Neural progenitor cell (in vitro differentiated cells): ENCODE measurements around the gene KIF26B. TPM values are rescaled to one million over a fixed set of nuclear protein-coding genes. Genes with fewer than 3 reads are reported as not detected.

ENCODE experiments used
- DNase-seq: peaks from one replicate; pipeline ENCODE4 v3.0.0-alpha.2; 2016; ENCODE audit warnings: low spot score
- H2AFZ ChIP-seq: fragments of 200-600 bp; sonication (generic); replicated peaks from 2 replicates; pipeline ENCODE4 v1.6.1; 2016; ENCODE audit warnings: antibody characterized with exemption
- H3F3A ChIP-seq: fragments of 200-600 bp; sonication (generic); 2 replicates; pipeline ENCODE4 v1.6.1; 2016; ENCODE audit warnings: antibody characterized with exemption, low read depth
- H3K27ac ChIP-seq: fragments of 200-600 bp; sonication (generic); 2 replicates; pipeline ENCODE4 v1.5.1; 2016; ENCODE audit warnings: mild to moderate bottlenecking
- H3K27me3 ChIP-seq: fragments of 200-600 bp; sonication (generic); 2 replicates; pipeline ENCODE4 v1.6.1; 2016; ENCODE audit warnings: mild to moderate bottlenecking, moderate library complexity
- H3K36me3 ChIP-seq: fragments of 200-600 bp; sonication (generic); 2 replicates; pipeline ENCODE4 v1.5.1; 2016
- H3K4me1 ChIP-seq: fragments of 200-600 bp; sonication (generic); 2 replicates; pipeline ENCODE4 v1.6.1; 2016; ENCODE audit warnings: mixed run types
- H3K4me2 ChIP-seq: fragments of 200-600 bp; sonication (generic); 2 replicates; pipeline ENCODE4 v1.6.1; 2016
- H3K4me3 ChIP-seq: fragments of 200-600 bp; sonication (generic); 2 replicates; pipeline ENCODE4 v1.5.1; 2016
- H3K79me2 ChIP-seq: fragments of 200-600 bp; sonication (generic); 2 replicates; pipeline ENCODE4 v1.6.1; 2016; ENCODE audit warnings: low read depth
- H3K9ac ChIP-seq: fragments of 200-600 bp; sonication (generic); 2 replicates; pipeline ENCODE4 v1.6.1; 2016
- H3K9me3 ChIP-seq: fragments of 200-600 bp; sonication (generic); 2 replicates; pipeline ENCODE4 v1.5.1; 2016; ENCODE audit warnings: low read depth
- H4K20me1 ChIP-seq: fragments of 200-600 bp; sonication (generic); 2 replicates; pipeline ENCODE4 v1.6.1; 2016; ENCODE audit warnings: low read depth
- H3K27ac Mint-ChIP-seq: 3 replicates; pipeline ENCODE4 v1.8.0; 2021; ENCODE audit warnings: mixed read lengths
- H3K27me3 Mint-ChIP-seq: 2 replicates; pipeline ENCODE4 v1.8.0; 2022; ENCODE audit warnings: low read depth, mild to moderate bottlenecking, inconsistent platforms, moderate library complexity, mixed read lengths; ENCODE audit not compliant: insufficient read depth
- H3K36me3 Mint-ChIP-seq: 3 replicates; pipeline ENCODE4 v1.8.0; 2021; ENCODE audit warnings: mixed read lengths
- H3K4me1 Mint-ChIP-seq: 3 replicates; pipeline ENCODE4 v1.8.0; 2021; ENCODE audit warnings: mixed read lengths
- H3K4me3 Mint-ChIP-seq: 3 replicates; pipeline ENCODE4 v1.8.0; 2021; ENCODE audit warnings: mild to moderate bottlenecking, moderate library complexity, mixed read lengths
- H3K9me3 Mint-ChIP-seq: 3 replicates; pipeline ENCODE4 v1.8.0; 2020; ENCODE audit warnings: mixed read lengths
- EZH2 ChIP-seq: fragments of 200-600 bp; sonication (generic); IDR thresholded peaks from 2 replicates; pipeline ENCODE4 v1.6.1; 2017; ENCODE audit warnings: antibody characterized with exemption, mild to moderate bottlenecking, moderate library complexity
- EZH2phosphoT487 ChIP-seq: fragments of 200-600 bp; sonication (generic); IDR thresholded peaks from 2 replicates; pipeline ENCODE4 v1.6.1; 2017; ENCODE audit warnings: antibody characterized with exemption
- total RNA-seq: library from RNA; depleted of rRNA; stranded (reverse); fragments of >200 nt; gene quantifications from 2 replicates; pipeline ENCODE4 v1.2.3, GENCODE V29; 2015; ENCODE audit warnings: low replicate concordance
- TF ChIP-seq, protein P1 (sequence below): fragments of 200-600 bp; sonication (generic); IDR thresholded peaks from 2 replicates; pipeline ENCODE4 v1.5.1; 2017; ENCODE audit warnings: antibody characterized with exemption, mild to moderate bottlenecking

The KIF26B gene
- total RNA-seq, 1 donor from 2014 or later = 0.47 TPM

DNA sequence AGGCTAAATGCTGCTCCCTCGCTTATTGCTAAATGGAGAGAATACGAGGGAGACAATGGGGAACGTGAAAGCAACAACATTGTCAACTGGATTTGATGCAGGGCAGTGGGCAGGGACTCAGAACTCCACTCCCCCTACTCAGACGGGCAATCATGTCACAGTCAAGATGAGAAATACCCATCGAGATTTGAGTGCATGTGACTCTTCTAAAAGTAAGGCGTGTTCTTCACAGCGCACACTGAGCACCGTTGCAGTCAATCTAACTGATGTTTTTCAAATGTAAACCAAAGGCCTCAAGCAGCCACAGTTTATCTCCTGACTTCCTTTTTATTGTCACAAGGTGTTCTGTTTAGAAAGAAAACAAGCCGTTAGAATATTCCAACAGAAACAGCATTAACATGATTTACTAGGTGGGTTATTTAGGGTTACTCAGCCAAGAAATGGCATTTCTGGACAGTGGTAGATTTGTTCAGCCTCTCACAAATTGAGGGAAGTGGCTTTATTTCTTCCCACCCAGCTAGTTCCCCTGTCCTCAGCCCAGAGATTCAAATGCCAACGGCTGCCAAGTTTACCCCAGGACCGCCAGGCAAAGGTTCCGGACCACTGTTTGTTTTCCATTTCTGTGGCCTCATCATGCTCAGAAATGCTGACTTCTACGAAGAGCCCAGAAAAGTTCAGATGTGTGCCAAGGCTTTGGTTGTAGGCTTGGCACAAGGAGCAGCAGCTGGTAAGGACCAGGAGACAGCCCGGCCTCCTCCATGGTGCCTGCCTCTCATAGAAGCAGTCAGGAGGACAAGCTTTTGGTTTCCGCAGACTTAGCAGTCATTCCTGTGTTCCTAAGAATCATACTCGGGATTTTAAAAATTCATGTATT lies 171.4 kb downstream of the KIF26B start:
- no peak for DNase-seq
- H3K27me3 ChIP-seq = no peaks in the 10 kb centered on the region
- Mint-ChIP-seq H3K4me1 (peaks cover 10% of the 10 kb centered on the region), H3K9me3 (no peaks in the 10 kb centered on the region), H3K27ac (no peak overlapping the region), H3K36me3 (no peaks in the 10 kb centered on the region), H3K4me3 (no peak overlapping the region), H3K27me3 (peaks cover 2% of the 10 kb centered on the region)
- H3K36me3 ChIP-seq = no peaks in the 10 kb centered on the region
- H3K9ac ChIP-seq = no peak overlapping the region
- H3K27ac ChIP-seq = no peak overlapping the region
- H3K79me2 ChIP-seq = no peaks in the 10 kb centered on the region
- H3K4me1 ChIP-seq = no peaks in the 10 kb centered on the region
- H3F3A ChIP-seq = no peaks in the 10 kb centered on the region
- H3K9me3 ChIP-seq = no peaks in the 10 kb centered on the region
- no peak overlapping the region for H2AFZ ChIP-seq
- no peak overlapping the region for H3K4me3 ChIP-seq
- no peak for TF ChIP-seq EZH2
- TF ChIP-seq, protein P1, sequence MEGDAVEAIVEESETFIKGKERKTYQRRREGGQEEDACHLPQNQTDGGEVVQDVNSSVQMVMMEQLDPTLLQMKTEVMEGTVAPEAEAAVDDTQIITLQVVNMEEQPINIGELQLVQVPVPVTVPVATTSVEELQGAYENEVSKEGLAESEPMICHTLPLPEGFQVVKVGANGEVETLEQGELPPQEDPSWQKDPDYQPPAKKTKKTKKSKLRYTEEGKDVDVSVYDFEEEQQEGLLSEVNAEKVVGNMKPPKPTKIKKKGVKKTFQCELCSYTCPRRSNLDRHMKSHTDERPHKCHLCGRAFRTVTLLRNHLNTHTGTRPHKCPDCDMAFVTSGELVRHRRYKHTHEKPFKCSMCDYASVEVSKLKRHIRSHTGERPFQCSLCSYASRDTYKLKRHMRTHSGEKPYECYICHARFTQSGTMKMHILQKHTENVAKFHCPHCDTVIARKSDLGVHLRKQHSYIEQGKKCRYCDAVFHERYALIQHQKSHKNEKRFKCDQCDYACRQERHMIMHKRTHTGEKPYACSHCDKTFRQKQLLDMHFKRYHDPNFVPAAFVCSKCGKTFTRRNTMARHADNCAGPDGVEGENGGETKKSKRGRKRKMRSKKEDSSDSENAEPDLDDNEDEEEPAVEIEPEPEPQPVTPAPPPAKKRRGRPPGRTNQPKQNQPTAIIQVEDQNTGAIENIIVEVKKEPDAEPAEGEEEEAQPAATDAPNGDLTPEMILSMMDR = no peak
- no peak for TF ChIP-seq EZH2phosphoT487
- no peak overlapping the region for H3K4me2 ChIP-seq
- H4K20me1 ChIP-seq = no peaks in the 10 kb centered on the region

DNA sequence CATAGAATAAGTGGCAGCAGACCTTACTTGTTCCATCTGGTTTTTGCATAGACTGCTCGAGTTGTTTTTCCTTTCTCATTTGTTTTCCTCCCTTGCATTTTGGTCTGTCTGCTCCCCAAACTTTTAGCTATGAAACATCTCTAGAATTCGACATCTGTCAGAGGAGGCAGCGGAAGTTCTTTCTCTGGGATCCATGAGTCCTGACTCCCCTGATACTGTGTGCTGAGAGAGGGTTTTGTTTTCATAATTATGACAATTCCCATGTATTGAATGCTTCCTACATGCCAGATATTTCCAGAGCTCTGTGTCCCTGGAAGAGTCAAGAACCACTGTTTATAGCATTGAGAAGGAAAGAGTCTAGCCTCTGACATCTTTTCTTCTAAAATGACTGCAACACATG lies 172.6 kb downstream of the KIF26B start:
- Histone ChIP-seq H3K4me1 (no peaks in the 10 kb centered on the region), H3K79me2 (no peaks in the 10 kb centered on the region), H3K9ac (no peak overlapping the region), H3K4me3 (no peak overlapping the region), H3K36me3 (no peaks in the 10 kb centered on the region), H3K27me3 (no peaks in the 10 kb centered on the region), H3K4me2 (no peak overlapping the region), H3K9me3 (no peaks in the 10 kb centered on the region), H3K27ac (no peak overlapping the region), H4K20me1 (no peaks in the 10 kb centered on the region), H2AFZ (no peak overlapping the region), H3F3A (no peaks in the 10 kb centered on the region)
- peaks cover 13% of the 10 kb centered on the region for H3K4me1 Mint-ChIP-seq
- no peak overlapping the region for H3K4me3 Mint-ChIP-seq
- no peak overlapping the region for H3K27ac Mint-ChIP-seq
- no peak for TF ChIP-seq EZH2
- TF ChIP-seq, protein P1 = no peak
- no peak for TF ChIP-seq EZH2phosphoT487
- peaks cover 3% of the 10 kb centered on the region for H3K36me3 Mint-ChIP-seq
- H3K27me3 Mint-ChIP-seq = peaks cover 2% of the 10 kb centered on the region
- DNase-seq = no peak
- H3K9me3 Mint-ChIP-seq = no peaks in the 10 kb centered on the region

DNA sequence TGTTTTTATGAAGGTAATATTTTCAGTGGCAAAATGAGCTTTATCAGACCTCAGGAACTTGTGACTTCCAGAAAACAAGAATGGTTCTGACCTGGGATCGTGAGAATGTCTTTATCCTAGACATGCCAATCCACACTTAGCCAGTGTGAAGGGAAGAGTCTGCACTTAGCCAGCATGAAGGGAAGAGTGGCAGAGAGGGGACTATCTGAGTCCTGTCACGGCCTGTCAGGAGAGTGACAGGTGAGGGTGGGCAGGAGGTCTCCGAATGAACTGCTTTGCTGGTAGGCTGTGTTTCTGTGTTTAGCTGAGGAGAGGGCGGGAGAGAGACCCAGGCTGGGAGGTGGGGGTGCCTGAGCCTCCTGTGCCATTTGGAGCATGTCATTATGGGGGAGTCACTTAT lies 173.1 kb downstream of the KIF26B start:
- Mint-ChIP-seq H3K9me3 (no peaks in the 10 kb centered on the region), H3K4me3 (no peak overlapping the region), H3K36me3 (peaks cover 3% of the 10 kb centered on the region), H3K27ac (no peak overlapping the region), H3K27me3 (peaks cover 2% of the 10 kb centered on the region), H3K4me1 (peaks cover 13% of the 10 kb centered on the region)
- H2AFZ ChIP-seq = no peak overlapping the region
- H3K27me3 ChIP-seq = no peaks in the 10 kb centered on the region
- no peaks in the 10 kb centered on the region for H3K4me1 ChIP-seq
- H3K9me3 ChIP-seq = no peaks in the 10 kb centered on the region
- no peak overlapping the region for H3K4me3 ChIP-seq
- H3K4me2 ChIP-seq = no peak overlapping the region
- no peaks in the 10 kb centered on the region for H3K79me2 ChIP-seq
- H3K27ac ChIP-seq = no peak overlapping the region
- TF ChIP-seq EZH2 (no peak), EZH2phosphoT487 (no peak)
- TF ChIP-seq, protein P1 = no peak
- no peaks in the 10 kb centered on the region for H4K20me1 ChIP-seq
- H3F3A ChIP-seq = no peaks in the 10 kb centered on the region
- DNase-seq = no peak
- H3K36me3 ChIP-seq = no peaks in the 10 kb centered on the region
- H3K9ac ChIP-seq = no peak overlapping the region
